HG02870 (cell line): ENCODE data around the gene STXBP2.

Experiments
- ATAC-seq: cut with Tn5 transposase; IDR thresholded peaks from one replicate; pipeline ENCODE4 v1.9.1; 2021; ENCODE audit warnings: mild to moderate bottlenecking, moderate library complexity; ENCODE audit not compliant: unreplicated experiment

The STXBP2 gene

GRCh38 chr19:7648265-7649014 is 11.5 kb downstream of the STXBP2 start:
- ATAC-seq, result no peak

DNA sequence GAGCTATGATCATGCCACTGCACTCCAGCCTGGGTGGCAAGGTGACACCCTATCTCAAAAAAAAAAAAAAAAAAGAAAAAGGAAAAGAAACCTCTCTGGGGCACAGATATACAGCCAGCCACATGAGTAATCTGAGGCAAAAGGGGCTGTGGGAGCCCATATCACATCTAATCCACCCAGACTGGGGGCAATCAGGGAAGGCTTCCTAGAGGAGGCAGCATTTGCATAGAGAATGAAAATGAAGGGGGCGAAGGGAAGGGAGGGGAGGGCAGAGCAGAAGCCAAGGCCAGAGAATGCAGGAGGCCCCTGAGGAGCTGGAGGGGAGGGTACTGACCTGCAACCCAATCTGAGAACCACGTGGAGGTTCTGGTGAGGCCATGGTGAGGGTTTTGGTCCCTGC is 13.2 kb downstream of the STXBP2 start:
- ATAC-seq, result no peak

- ATAC-seq, result no peak
Observed at GRCh38 chr19:7652061-7652641, 15.2 kb downstream of the STXBP2 start.

DNA sequence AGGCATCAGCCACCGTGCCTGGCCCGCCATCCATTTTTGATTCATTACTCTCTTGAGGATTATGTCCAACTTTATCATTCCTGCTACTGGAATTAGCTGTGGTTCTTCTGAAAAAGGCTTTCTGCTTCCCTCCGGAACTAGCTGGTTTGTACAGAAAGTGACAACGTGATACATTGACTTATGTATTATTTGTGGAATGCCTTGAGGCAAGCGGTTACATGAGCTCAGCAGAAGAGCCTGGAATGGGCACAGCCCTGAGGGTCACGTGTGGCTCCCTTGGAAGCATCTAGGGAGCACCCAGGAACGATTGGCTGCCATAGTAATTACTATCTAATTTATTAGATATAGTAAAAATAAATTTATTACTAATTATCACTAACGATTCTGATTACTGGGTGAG is 17.5 kb downstream of the STXBP2 start:
- ATAC-seq, result no peak

GRCh38 chr19:7655581-7655980 is 18.7 kb downstream of the STXBP2 start:
- ATAC-seq, result no peak

- ATAC-seq, result no peak
Observed at GRCh38 chr19:7657131-7657751, 20.3 kb downstream of the STXBP2 start.

DNA sequence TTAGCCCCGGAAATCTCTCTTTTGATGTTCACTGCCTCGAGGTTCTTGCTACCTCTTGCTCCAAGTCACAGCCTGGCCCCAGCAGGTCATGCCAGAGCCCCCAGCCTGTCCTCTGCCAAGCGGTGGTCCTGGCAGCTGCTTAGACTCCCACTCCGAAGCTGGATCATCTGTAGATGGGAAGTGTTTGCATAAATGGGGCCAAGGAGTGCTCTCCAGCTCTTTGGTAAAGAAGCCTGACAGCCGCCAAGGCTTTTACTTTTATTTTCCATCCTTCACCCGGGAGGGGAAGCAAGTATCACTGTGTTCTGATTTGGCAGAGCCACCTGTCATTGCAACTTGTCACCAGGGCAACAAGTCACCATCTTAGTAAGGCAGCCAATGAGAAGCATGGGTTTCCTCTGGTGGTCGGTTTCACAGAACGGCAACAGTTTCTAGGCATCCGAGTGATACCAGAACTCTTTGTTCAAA is 21.3 kb downstream of the STXBP2 start:
- ATAC-seq, result no peak

- no peak for ATAC-seq
Observed at GRCh38 chr19:7661744-7662538, 25.0 kb downstream of the STXBP2 start.

GRCh38 chr19:7662657-7663056 is 25.7 kb downstream of the STXBP2 start:
- ATAC-seq, result no peak

DNA sequence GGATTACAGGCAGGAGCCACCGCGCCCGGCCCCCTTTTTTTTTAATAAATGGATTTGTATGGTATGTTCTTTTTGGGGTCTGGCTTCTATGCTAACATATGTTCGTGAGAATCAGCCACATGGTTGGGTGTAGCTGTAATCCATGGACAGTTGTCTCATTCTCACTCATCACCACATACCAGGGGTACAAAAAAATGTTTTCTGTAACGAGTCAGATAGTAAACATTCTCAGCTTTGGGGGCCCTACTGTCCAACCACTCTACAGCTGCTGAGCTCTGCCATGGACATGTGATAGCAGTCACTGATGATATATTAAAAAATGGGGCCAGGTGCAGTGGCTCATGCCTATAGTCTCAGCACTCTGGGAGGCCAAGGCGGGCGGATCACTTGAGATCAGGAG is 26.8 kb downstream of the STXBP2 start:
- no peak for ATAC-seq

DNA sequence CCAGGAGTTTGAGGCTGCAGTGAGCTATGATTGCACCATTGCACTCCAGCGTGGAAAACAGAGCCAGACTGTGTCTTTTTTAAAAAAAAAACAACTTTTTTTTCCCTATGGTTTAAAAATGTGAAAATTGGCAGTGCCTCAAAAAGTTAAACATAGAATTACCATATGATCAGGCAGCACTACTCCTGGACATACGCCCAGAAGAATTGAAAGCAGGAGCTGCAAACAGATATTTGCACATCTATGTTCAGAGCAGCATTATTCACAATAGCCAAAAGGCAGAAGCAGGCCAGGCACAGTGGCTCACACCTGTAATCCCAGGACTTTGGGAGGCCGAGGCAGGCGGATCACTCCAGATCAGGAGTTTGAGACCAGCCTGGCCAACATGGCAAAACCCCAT is 28.2 kb downstream of the STXBP2 start:
- ATAC-seq, result no peak

DNA sequence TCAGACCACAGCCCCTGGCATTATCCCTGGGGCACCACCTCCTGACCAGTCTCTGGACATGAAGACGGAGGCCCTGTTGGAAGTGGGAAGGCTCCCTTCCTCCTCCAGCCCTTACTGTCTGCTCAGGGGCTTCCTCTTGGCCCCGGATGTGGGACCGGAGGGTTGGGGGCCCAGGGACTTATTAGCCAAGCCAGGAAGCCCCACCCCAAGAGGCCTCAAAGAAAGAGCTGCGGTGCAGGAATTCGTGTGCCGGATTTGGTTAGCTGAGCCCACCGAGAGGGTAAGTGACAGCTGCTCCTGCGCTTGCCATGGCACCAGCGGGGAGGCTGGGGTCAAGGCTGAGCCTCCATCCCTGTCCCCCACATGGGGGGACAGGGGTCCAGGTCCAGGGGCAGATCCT is 31.9 kb downstream of the STXBP2 start, which contains the start of gene RETN:
Gene RETN (plus strand): TSS at position 208 of the 400 bp plus-strand sequence. CDS start 278 bp downstream, outside the sequence.
- no peak for ATAC-seq

GRCh38 chr19:7669641-7670040 is 32.7 kb downstream of the STXBP2 start:
- no peak for ATAC-seq

- ATAC-seq, result no peak
Observed at GRCh38 chr19:7670150-7670783, 33.4 kb downstream of the STXBP2 start.

- no peak for ATAC-seq
Observed at GRCh38 chr19:7670790-7671189, 33.9 kb downstream of the STXBP2 start.

- no peak for ATAC-seq
Observed at GRCh38 chr19:7672522-7672921, 35.6 kb downstream of the STXBP2 start.

DNA sequence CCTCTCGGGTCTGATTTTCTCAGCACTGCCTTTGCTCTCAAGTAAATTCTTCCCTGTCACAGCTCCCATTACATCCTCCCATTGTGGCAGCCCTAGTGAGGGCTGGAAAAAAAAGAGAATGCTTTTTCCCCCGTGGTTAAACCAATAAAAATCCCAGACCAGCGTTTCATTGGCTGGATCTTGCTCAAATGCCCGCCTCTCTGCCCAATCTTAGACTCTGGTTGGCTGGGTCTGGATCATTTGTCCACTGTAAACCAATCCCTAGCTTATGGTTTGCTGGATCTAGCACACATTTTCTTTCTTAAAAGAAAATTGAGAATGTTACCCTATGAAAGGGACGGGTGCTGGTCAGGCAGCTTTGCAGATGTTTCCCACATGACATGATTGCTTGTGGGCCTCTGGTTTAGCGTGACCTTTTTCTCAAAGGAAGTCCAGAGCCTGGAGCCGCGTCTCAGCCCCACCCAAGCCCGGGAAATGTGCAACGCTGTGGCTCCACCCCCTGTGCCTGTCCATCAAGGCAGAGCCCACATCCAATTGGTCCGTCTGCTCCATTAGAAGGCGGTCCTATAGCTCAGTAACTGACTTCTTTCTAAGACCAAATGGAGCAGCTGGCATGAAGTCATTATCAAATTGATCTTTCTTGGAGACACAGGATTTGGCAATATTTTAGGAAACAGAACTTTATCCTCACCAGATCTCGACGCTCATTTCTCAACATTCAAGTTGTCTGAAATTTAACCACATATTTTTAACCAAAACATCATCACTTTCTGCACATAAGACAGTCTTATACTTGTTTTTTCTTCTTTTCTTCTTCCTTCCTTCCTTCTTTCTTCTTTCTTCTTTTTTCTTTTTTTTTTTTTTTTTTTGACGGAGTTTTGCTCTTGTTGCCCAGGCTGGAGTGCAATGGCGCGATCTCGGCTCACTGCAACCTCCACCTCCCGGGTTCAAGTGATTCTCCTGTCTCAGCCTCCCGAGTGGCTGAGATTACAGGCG is 37.4 kb downstream of the STXBP2 start:
- no peak for ATAC-seq

- no peak for ATAC-seq
Observed at GRCh38 chr19:7676376-7676775, 39.5 kb downstream of the STXBP2 start.

DNA sequence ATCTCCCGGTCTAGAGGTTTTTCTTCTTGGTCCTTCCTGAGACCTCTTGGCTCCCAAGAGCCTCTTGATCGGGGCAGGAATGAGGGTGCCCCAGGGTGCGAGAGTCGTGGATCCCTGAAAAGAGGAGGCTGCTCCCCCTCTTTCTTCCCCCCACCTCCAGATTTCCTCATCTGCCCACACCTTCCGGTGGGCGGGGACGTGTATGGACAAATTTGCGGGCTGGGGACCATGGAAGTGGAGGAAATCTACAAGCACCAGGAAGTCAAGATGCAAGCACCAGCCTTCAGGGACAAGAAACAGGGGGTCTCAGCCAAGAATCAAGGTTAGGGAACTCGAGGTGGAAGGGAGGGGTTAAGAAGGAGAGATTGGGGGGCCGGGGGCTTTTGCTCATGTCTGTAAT is 39.9 kb downstream of the STXBP2 start, which contains the start of gene MCEMP1:
Gene MCEMP1 (plus strand): TSS at position 237 of the 400 bp plus-strand sequence. CDS start 31 bp downstream, at position 268.
- no peak for ATAC-seq
